UCSD-AML1 (cell line): ENCODE results near the gene CADPS.

ENCODE experiments used
- DNase-seq: peaks from one replicate; lab custom pipeline; 2025; ENCODE audit not compliant: unreplicated experiment; lab: John Stamatoyannopoulos, UW

The CADPS gene

GRCh38 chr3:62453448-62453847 is 421.8 kb downstream of the CADPS start:
- no peak for DNase-seq

GRCh38 chr3:62451211-62451887 is 423.9 kb downstream of the CADPS start:
- DNase-seq, result no peak

- DNase-seq, result no peak
Measured at GRCh38 chr3:62446337-62446940, 428.8 kb downstream of the CADPS start.

GRCh38 chr3:62445275-62445674 is 429.9 kb downstream of the CADPS start:
- no peak for DNase-seq

- DNase-seq, result no peak
Measured at GRCh38 chr3:62439978-62440377, 435.2 kb downstream of the CADPS start.

GRCh38 chr3:62439176-62439813 is 435.9 kb downstream of the CADPS start:
- DNase-seq, result no peak

GRCh38 chr3:62436785-62437184 is 438.4 kb downstream of the CADPS start:
- DNase-seq, result no peak

- no peak for DNase-seq
Measured at GRCh38 chr3:62433396-62433795, 441.8 kb downstream of the CADPS start.

GRCh38 chr3:62421207-62421606 is 454.0 kb downstream of the CADPS start:
- DNase-seq, result no peak

GRCh38 chr3:62416144-62416543 is 459.1 kb downstream of the CADPS start:
- no peak for DNase-seq

GRCh38 chr3:62415312-62415801 is 459.9 kb downstream of the CADPS start:
- no peak for DNase-seq

- DNase-seq, result no peak
Measured at GRCh38 chr3:62414786-62415185, 460.4 kb downstream of the CADPS start.

GRCh38 chr3:62413687-62414086 is 461.5 kb downstream of the CADPS start:
- DNase-seq, result no peak

GRCh38 chr3:62406945-62407344 is 468.3 kb downstream of the CADPS start:
- DNase-seq, result no peak

- no peak for DNase-seq
Measured at GRCh38 chr3:62405566-62405965, 469.6 kb downstream of the CADPS start.

- DNase-seq, result no peak
Measured at GRCh38 chr3:62405135-62405534, 470.1 kb downstream of the CADPS start.

- DNase-seq, result no peak
Measured at GRCh38 chr3:62404321-62404720, 470.9 kb downstream of the CADPS start.

GRCh38 chr3:62403765-62404164 is 471.5 kb downstream of the CADPS start:
- no peak for DNase-seq

GRCh38 chr3:62392626-62393292 is 482.5 kb downstream of the CADPS start:
- DNase-seq, result no peak

- DNase-seq, result no peak
Measured at GRCh38 chr3:62387251-62387650, 488.0 kb downstream of the CADPS start.

GRCh38 chr3:62379321-62379798 is 495.9 kb downstream of the CADPS start:
- DNase-seq, result no peak

GRCh38 chr3:62378921-62379320 is 496.3 kb downstream of the CADPS start:
- DNase-seq, result no peak
